GM18507 (cell line): Measurements from ENCODE around the gene ATXN7L1.

Experiments
- DNase-seq: peaks from one replicate; pipeline ENCODE4 v3.0.0; 2011; ENCODE audit warnings: low read depth; ENCODE audit not compliant: insufficient read length; ENCODE audit errors: extremely low spot score
- FAIRE-seq: peaks from 2 replicates; lab custom pipeline; 2011; peaks lifted over from hg19 to GRCh38; lab: Jason Lieb, UNC

The ATXN7L1 gene

DNA sequence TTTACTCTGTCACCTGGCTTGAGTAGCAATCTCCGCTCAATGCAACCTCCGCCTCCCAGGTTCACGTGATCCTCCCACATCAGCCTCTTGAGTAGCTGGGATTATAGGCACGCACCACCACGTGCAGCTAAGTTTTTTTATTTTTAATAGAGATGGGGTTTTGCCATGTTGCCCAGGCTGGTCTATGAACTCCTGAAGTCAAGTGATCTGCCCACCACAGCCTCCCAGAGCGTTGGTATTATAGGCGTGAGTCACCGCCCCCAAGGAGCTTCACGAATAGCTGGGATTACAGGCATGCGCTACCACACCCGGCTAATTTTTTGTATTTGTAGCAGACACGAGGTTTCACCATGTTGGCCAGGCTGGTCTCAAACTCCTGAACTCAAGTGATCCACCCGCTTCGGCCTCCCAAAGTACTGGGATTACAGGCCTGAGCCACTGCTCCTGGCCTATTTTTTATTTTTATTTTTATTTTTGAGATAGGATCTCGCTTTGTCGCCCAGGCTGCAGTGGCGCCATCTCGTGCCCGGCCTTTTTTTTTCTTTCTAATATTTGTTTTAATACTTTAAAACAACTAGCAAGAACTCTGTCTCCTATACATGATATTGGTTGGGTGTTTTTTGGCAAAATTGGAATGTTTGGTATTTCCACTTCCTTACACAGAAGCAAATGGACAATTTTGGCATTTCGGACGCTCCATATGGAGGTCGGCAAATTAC is 296.2 kb downstream of the ATXN7L1 start:
- no peak for DNase-seq
- FAIRE-seq = no peak

GRCh38 chr7:105578496-105578895 is 297.9 kb downstream of the ATXN7L1 start:
- no peak for FAIRE-seq

DNA sequence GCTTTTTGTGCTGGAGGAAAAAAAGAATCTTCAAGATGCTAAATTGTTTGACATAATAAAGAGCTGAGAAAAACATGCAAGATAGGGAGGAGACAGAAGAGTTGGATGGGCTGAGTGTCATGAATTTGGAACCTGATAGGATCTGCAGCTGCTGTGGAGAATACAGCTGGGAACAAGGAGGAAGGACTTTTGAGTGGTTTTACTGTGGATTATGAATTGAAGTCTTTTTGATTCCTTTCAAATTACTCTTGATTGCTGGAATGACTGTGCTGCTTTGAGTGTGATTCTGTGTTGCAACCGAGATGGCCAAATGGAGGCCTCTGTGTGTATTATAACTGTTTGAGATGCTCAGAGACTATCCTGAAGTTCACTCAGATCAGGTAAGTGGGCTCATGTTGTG is 299.1 kb downstream of the ATXN7L1 start:
- FAIRE-seq (no peak), DNase-seq (no peak)

More at GRCh38 chr7:105578496-105578895, 297.9 kb downstream of the ATXN7L1 start:
- no peak for DNase-seq

DNA sequence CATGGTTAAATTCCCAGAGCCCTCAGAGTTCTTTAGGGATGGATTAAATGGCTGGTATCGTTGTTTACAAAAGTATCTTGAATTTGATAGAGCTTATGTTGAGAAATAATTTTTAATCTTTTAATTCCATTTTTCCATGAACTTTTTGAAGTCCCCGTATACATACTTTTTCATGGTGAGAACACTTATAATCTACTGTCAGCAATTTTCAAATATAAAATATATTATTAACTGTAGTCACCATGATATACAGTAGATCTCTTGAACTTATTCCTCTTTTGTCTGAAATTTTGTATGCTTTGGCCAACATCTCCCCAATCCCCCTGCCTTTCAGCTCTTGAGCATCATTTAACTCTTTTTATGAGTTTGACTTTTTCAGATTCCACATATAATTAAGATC is 304.5 kb downstream of the ATXN7L1 start:
- no peak for FAIRE-seq

DNA sequence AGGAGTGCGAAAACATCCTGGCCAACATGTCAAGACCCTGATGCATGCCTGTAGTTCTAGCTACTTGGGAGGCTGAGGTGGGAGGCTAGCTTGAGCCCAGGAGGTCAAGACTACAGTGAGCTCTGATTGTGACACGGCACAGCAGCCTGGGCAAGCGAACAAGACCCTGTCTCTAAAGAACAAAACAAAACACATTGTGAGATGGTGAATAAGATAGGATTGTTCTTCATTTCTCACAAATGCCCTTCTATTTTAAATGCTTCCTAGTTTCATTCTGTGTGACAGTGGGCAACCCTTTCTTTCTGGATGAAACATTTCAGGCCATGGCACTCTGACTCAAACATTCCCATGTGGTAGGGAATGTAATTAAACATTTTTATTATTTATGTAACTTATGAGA is 308.6 kb downstream of the ATXN7L1 start:
- FAIRE-seq = no peak
- no peak for DNase-seq

More for the DNA sequence above, 304.5 kb downstream of the ATXN7L1 start:
- DNase-seq = no peak

- FAIRE-seq (no peak), DNase-seq (no peak)
Observed at GRCh38 chr7:105567024-105567423, 309.4 kb downstream of the ATXN7L1 start.

- DNase-seq (no peak), FAIRE-seq (no peak)
Observed at GRCh38 chr7:105565190-105565589, 311.2 kb downstream of the ATXN7L1 start.

DNA sequence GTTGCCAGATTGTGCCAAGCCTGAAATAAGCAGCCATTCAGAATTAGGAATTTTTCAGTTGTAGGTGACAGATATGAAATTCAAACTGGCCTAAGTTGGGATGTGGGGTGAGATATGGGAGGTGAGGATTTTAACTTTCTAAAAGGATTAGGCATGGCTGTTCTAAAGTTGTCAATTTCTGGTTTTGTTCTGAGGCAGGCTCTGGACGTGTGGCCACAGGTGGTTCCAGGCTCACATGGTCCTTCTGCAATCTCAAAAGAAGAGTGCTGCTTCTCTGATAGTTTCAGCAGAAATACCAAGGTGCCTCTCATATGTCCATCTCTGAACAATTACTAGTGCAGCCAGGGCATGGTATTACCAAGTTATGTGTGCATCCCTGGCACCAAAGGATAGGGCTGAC is 316.5 kb downstream of the ATXN7L1 start:
- no peak for FAIRE-seq
- DNase-seq = no peak
